Progenitor cell of endocrine pancreas (in vitro differentiated cells): Measurements from ENCODE around the gene LMF2. TPM values are rescaled to one million over a fixed set of nuclear protein-coding genes. Genes with fewer than 3 reads are reported as not detected.
A peak's percentile ranks its signal among the peaks of the same experiment; 100 is the strongest.

Experiments used
- DNase-seq: peaks from one replicate; pipeline ENCODE4 v3.0.0; 2021; ENCODE audit warnings: low spot score; ENCODE audit not compliant: unreplicated experiment
- H3K27ac Mint-ChIP-seq: 2 replicates; pipeline ENCODE4 v1.8.0; 2021; ENCODE audit warnings: mild to moderate bottlenecking, moderate library complexity, mixed read lengths
- H3K27me3 Mint-ChIP-seq: 2 replicates; pipeline ENCODE4 v1.8.0; 2021; ENCODE audit warnings: mixed read lengths
- H3K36me3 Mint-ChIP-seq: 2 replicates; pipeline ENCODE4 v1.8.0; 2022; ENCODE audit warnings: mixed read lengths; ENCODE audit not compliant: insufficient read depth
- H3K4me1 Mint-ChIP-seq: 2 replicates; pipeline ENCODE4 v1.8.0; 2021; ENCODE audit warnings: low read depth, mixed read lengths
- H3K4me3 Mint-ChIP-seq: 2 replicates; pipeline ENCODE4 v1.8.0; 2021; ENCODE audit warnings: low read depth, mild to moderate bottlenecking, moderate library complexity, mixed read lengths
- H3K9me3 Mint-ChIP-seq: 2 replicates; pipeline ENCODE4 v1.8.0; 2021; ENCODE audit warnings: low read depth, mixed read lengths
- total RNA-seq: library from RNA; stranded (reverse); gene quantifications from 2 replicates; pipeline ENCODE4 v1.2.1, GENCODE V29; 2021
- TF ChIP-seq, protein P1 (sequence below): fragments of 200-600 bp; sonication (generic); IDR thresholded peaks from one replicate; pipeline ENCODE4 v1.5.0; 2021; ENCODE audit warnings: antibody characterized with exemption, mild to moderate bottlenecking; ENCODE audit not compliant: unreplicated experiment

LMF2 gene
- total RNA-seq, 1 donor from 2014 or later, result 65.5 TPM

DNA sequence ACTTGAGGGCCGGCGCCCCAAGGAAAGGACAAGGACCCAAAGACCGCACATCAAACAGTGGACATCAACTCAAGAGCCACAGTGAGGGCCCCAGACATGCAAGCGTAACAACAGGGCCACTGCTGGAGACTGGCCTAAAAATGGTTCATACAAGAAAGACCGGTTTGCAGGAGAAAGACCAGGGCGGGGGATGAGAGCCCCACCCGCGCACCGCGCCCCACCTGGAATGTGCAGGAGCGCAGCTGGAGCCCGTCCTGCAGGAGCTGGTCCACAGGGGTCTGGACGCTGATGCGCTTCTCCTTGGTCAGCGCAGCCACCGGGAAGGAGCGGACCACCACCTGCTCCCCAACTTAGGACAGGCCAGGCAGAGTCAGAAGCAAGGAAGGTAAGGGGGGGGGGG lies 46.6 kb downstream of the LMF2 start:
- DNase-seq, result no peak
- Mint-ChIP-seq H3K4me1 (no peaks in the 10 kb centered on the region), H3K27me3 (no peaks in the 10 kb centered on the region), H3K27ac (no peak overlapping the region), H3K36me3 (peaks cover 14% of the 10 kb centered on the region), H3K4me3 (no peak overlapping the region), H3K9me3 (no peaks in the 10 kb centered on the region)
- TF ChIP-seq, protein P1, sequence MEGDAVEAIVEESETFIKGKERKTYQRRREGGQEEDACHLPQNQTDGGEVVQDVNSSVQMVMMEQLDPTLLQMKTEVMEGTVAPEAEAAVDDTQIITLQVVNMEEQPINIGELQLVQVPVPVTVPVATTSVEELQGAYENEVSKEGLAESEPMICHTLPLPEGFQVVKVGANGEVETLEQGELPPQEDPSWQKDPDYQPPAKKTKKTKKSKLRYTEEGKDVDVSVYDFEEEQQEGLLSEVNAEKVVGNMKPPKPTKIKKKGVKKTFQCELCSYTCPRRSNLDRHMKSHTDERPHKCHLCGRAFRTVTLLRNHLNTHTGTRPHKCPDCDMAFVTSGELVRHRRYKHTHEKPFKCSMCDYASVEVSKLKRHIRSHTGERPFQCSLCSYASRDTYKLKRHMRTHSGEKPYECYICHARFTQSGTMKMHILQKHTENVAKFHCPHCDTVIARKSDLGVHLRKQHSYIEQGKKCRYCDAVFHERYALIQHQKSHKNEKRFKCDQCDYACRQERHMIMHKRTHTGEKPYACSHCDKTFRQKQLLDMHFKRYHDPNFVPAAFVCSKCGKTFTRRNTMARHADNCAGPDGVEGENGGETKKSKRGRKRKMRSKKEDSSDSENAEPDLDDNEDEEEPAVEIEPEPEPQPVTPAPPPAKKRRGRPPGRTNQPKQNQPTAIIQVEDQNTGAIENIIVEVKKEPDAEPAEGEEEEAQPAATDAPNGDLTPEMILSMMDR, result no peak

DNA sequence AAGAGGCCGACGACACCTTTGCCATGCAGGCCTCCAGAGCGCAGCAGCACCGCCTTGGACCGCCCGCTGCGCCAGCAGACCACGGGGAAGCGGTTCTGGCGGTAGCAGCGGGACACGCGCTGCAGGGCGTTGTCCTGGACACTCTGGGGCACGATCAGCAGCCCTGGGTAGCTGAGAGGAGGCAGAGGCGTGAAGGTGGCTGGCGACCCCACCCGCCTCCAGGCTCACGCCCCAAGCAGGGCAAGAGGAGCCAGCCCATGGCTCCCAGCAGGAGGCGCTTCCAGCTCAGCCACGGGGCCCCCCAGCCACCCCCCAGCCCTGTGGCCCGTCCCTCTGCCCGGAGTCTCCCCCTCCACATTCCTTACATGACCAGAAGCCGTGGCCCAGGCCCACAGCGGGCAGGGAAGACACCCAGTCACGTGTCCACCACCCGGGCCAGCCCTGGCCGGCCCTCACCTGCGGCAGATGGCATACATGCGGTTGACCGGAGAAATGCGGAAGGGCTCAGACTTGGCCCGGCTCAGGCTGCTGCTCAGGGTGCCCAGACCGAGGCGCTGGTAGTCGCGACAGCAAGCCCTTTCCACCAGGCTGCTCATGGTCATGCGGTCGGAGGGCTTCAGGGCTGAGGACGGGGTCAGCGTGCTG lies 47.9 kb downstream of the LMF2 start:
- H3K27ac Mint-ChIP-seq, result no peak overlapping the region
- TF ChIP-seq, protein P1, result no peak
- H3K27me3 Mint-ChIP-seq, result no peaks in the 10 kb centered on the region
- H3K9me3 Mint-ChIP-seq, result no peaks in the 10 kb centered on the region
- H3K4me3 Mint-ChIP-seq, result no peak overlapping the region
- no peak for DNase-seq
- no peaks in the 10 kb centered on the region for H3K4me1 Mint-ChIP-seq
- peaks cover 16% of the 10 kb centered on the region for H3K36me3 Mint-ChIP-seq

DNA sequence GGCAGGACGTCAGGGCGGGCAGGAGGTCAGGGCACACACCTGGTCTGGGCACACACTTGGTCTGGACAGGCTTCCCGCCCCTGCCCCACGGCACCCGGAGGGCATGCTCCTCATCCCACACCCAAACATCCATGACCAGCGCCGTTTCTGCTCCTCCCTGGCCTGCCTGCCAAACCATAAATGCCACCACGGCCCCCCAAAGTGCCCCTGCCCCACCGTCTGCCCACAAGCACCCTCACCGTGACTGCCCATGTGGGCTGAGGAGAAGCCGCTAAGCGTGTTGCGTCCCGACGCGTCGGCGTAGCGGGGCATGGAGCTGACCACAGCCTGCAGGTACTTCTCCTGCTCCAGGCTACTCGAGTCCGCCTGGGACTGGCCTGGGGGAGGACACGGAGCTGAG lies 48.5 kb downstream of the LMF2 start:
- peaks cover 16% of the 10 kb centered on the region for H3K36me3 Mint-ChIP-seq

DNA sequence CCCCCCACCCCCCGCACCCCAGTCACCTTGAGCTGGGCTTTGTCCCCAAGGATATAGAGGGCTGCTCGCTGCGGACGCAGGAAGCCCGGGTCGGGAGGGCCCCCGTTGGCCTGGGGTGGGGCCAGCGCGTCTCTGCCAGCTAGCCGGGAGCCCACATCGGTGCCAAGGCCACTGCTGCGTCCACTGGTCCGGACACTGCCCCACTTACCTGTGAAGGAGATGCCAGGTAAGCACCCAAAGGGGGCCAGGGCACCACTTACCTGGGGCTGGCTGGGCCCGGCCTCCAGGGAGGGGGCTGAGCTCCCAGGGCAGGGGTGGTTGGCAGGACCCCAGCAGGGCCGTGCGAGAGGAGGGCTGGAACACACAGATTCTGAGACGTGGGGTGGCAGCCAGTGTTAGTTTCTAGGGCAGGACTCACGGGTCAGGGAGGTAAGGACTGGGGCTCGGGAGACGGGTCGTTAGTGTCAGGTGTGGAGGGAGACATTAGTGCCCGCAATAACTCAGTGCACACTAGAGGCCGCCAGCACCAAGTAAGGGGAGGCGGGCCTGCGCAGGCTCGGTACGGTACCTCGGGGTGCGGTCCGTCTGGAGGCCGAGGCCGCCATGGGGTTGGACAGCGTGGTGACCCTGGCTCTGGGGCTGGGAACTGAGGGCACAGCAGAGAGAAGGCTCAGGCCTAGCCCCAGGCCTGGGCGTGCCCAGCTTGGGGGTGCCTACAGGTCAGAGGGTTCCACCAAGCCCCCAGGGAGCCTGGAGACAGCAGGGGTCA lies 50.9 kb downstream of the LMF2 start:
- no peaks in the 10 kb centered on the region for H3K9me3 Mint-ChIP-seq
- no peaks in the 10 kb centered on the region for H3K4me1 Mint-ChIP-seq
- no peak overlapping the region for H3K27ac Mint-ChIP-seq
- H3K4me3 Mint-ChIP-seq, result no peak overlapping the region
- H3K27me3 Mint-ChIP-seq, result no peaks in the 10 kb centered on the region
- TF ChIP-seq, protein P1, result peak; percentile 21
- H3K36me3 Mint-ChIP-seq, result peaks cover 17% of the 10 kb centered on the region
- no peak for DNase-seq

More for the DNA sequence above, 48.5 kb downstream of the LMF2 start:
- DNase-seq, result no peak
- no peaks in the 10 kb centered on the region for H3K9me3 Mint-ChIP-seq
- H3K27me3 Mint-ChIP-seq, result no peaks in the 10 kb centered on the region
- H3K4me3 Mint-ChIP-seq, result no peak overlapping the region
- no peak overlapping the region for H3K27ac Mint-ChIP-seq
- TF ChIP-seq, protein P1, result no peak
- H3K4me1 Mint-ChIP-seq, result no peaks in the 10 kb centered on the region

DNA sequence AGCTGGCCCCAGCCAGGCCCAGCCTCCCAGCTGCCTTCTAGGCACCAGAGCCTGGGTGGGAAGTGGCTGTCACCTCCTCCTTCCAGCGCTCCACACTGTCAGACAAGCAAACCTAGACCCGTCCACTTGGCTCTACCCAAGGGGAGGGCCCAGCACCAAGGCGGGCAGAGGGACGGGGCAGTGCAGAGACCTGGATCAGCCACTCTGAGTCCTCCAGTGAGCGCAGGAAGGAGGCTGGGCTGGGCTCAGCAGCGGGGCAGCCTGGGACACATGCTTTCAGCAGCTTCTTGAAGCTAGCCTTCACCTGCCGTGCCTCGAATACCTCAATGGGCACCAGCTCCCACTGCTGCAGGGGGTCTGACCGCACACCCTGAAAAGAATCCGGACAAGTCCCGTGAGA lies 51.5 kb downstream of the LMF2 start:
- H3K4me3 Mint-ChIP-seq, result no peak overlapping the region
- H3K36me3 Mint-ChIP-seq, result peaks cover 22% of the 10 kb centered on the region
- no peaks in the 10 kb centered on the region for H3K9me3 Mint-ChIP-seq
- H3K27ac Mint-ChIP-seq, result no peak overlapping the region
- DNase-seq, result no peak
- no peaks in the 10 kb centered on the region for H3K27me3 Mint-ChIP-seq
- TF ChIP-seq, protein P1, result no peak
- no peaks in the 10 kb centered on the region for H3K4me1 Mint-ChIP-seq
